ENCODE data around the gene LARGE1. TPM values are rescaled to one million over a fixed set of nuclear protein-coding genes. Genes with fewer than 3 reads are reported as not detected.

LARGE1 gene
- total and polyA plus RNA-seq, 2 of the 8 experiments (the other 6 are each of a cell fraction or from before 2014, with no cell fraction given) = 43.7 to 83.0 TPM

DNA sequence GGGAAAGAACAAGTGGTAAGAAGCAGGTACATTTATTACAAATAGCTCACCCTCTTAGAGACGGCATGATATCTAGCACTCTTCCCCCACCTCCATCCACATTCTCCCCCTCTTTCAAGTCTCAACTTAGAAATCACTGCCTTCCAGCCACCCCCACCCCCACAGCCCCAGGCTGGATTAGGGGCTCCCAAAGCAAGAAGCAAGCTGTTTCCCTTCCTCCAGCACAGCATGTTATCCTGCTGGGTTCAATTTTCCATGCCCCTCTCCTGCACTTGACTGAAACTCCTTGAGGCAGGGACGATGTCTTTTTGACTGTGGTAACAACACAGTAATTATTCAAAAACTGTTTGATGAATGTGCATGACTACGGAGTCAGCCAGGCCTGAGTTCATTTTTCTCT lies 350.7 kb downstream of the LARGE1 start:
- no peak overlapping the region for H3K14ac ChIP-seq (ENCODE audit: insufficient read length)
- no peaks in the 10 kb centered on the region; a peak in 1 of 8 replicates for H3K36me3 ChIP-seq (ENCODE audit: control insufficient read depth in 2 of 4, insufficient read depth in 4 of 4, low read length in 3 of 4)
- peak overlapping the region; percentile 10 to 38; a peak in 1 of 4 replicates for H3K4me2 ChIP-seq (ENCODE audit: insufficient read depth in 1 of 2, low read depth in 2 of 2, low read length in 2 of 2)
- no peak overlapping the region for H3K23ac ChIP-seq (ENCODE audit: insufficient read length)
- 55% methylated on average over 3 of the region's 3 CpGs; no CpG with 5 or more reads in 1 of the 2 experiments for WGBS, 2 experiments (ENCODE audit: extremely low coverage in 1 of 2, insufficient coverage in 1 of 2, insufficient read length in 1 of 2, insufficient replicate concordance in 2 of 2, low coverage in 1 of 2, low lambda C conversion rate in 2 of 2, missing lambda C conversion rate in 1 of 2)
- no peak for FAIRE-seq
- peaks cover 2% of the 10 kb centered on the region; the same call in 1 of the 2 replicates for H3K79me1 ChIP-seq (ENCODE audit: low read depth, low read length)
- no peak overlapping the region for H2BK5ac ChIP-seq (ENCODE audit: low read depth, low read length)
- no peak overlapping the region for H3K4ac ChIP-seq (replicated peaks; ENCODE audit: insufficient read length, low read depth, low read length)
- no peak overlapping the region for H2BK15ac ChIP-seq (ENCODE audit: low read length)
- no peaks in the 10 kb centered on the region for H3K9me3 ChIP-seq (ENCODE audit: insufficient read depth in 2 of 2, low read depth in 1 of 2, low read length in 1 of 2)
- H2AFZ ChIP-seq (ENCODE audit: low read length) = no peak overlapping the region
- no peak overlapping the region for H2BK120ac ChIP-seq (replicated peaks; ENCODE audit: low read depth, low read length)
- H3K23me2 ChIP-seq (ENCODE audit: low read depth, low read length) = no peaks in the 10 kb centered on the region; the same call in 1 of the 2 replicates
- H3K27me3 ChIP-seq (replicated peaks in 1 of 4; ENCODE audit: control insufficient read depth in 3 of 4, extremely low read depth in 1 of 4, insufficient read depth in 3 of 4, low read length in 3 of 4) = no peaks in the 10 kb centered on the region
- peaks cover 1 to 4% of the 10 kb centered on the region in 2 experiments for H4K20me1 ChIP-seq (replicated peaks in 1 of 2; ENCODE audit: control insufficient read depth in 1 of 2, insufficient read depth in 2 of 2, low read length in 2 of 2)
- H4K91ac ChIP-seq (replicated peaks; ENCODE audit: insufficient read length, low read length) = no peak overlapping the region
- ChIA-PET CTCF (ENCODE audit: partially characterized antibody) (interaction anchor here (0.6 to 1.9 kb wide), 8 partner anchors 10 to 270 kb away, joined by 3 to 9 read pairs (median 4); no protein-coding TSS in a partner anchor), POLR2A (ENCODE audit: partially characterized antibody) (no interaction called here)
- H4K8ac ChIP-seq (ENCODE audit: extremely low read depth, insufficient read depth, low read length) = no peak overlapping the region
- H3K56ac ChIP-seq (replicated peaks; ENCODE audit: insufficient read length, low read depth, low read length) = no peak overlapping the region
- no peak for TF ChIP-seq CREB1 (IDR thresholded peaks at IDR 0.05)
- TF ChIP-seq ASH2L (IDR thresholded peaks at IDR 0.05; ENCODE audit: low read length) = peak; percentile 26
- no peak overlapping the region for H3K9ac ChIP-seq (replicated peaks in 1 of 4; ENCODE audit: extremely low read depth in 1 of 4, low read depth in 3 of 4, low read length in 3 of 4)
- H3K79me2 ChIP-seq (ENCODE audit: control insufficient read depth in 1 of 2, insufficient read depth in 2 of 2, low read length in 2 of 2) = peaks cover 0 to 9% of the 10 kb centered on the region in 2 experiments; a peak in 1 of 4 replicates
- H2AK5ac ChIP-seq (ENCODE audit: low read depth, low read length) = no peak overlapping the region
- no peak overlapping the region for H3K4me3 ChIP-seq (ENCODE audit: extremely low read depth in 1 of 4, insufficient read depth in 2 of 4, low read depth in 3 of 4, low read length in 4 of 4)
- no peak overlapping the region for H3K18ac ChIP-seq (ENCODE audit: extremely low read depth, low read length)
- H3K4me1 ChIP-seq (replicated peaks in 1 of 4; ENCODE audit: control insufficient read depth in 3 of 4, insufficient read depth in 4 of 4, low read length in 3 of 4) = peaks cover 6 to 17% (median 11%) of the 10 kb centered on the region in 4 experiments
- DNase-seq (ENCODE audit: low read depth in 1 of 2, low spot score in 2 of 2) = no peak
- no peak overlapping the region for H2BK12ac ChIP-seq (ENCODE audit: low read depth, low read length)
- no peak overlapping the region for H2BK20ac ChIP-seq (ENCODE audit: low read length)
- no peak overlapping the region for H4K5ac ChIP-seq (ENCODE audit: insufficient read length, low read depth, low read length)
- H3K27ac ChIP-seq (ENCODE audit: low read depth, low read length) = no peak overlapping the region
